Subcutaneous abdominal adipose tissue (tissue), 5 donors: ENCODE data around the gene ZNF598.

ENCODE experiments used
- H3K27ac ChIP-seq: one replicate; pipeline ENCODE4 v1.7.0; 2013; ENCODE audit warnings: low read depth, mild to moderate bottlenecking, inconsistent platforms, low read length, moderate library complexity
- H3K27me3 ChIP-seq, 5 donors: one replicate each; pipeline ENCODE4 v1.7.0; 2013; ENCODE audit warnings: low read length in 5 of 5, inconsistent platforms in 1 of 5; ENCODE audit not compliant: control insufficient read depth in 5 of 5, insufficient read depth in 4 of 5
- H3K36me3 ChIP-seq, 5 donors: one replicate each; pipeline ENCODE4 v1.7.0; 2013; ENCODE audit warnings: low read length in 5 of 5; ENCODE audit not compliant: control insufficient read depth in 5 of 5, insufficient read depth in 5 of 5
- H3K4me1 ChIP-seq, 5 donors: one replicate each; pipeline ENCODE4 v1.7.0; 2013; ENCODE audit warnings: low read length in 5 of 5, mild to moderate bottlenecking in 3 of 5, moderate library complexity in 1 of 5; ENCODE audit not compliant: control insufficient read depth in 5 of 5, insufficient read depth in 5 of 5
- H3K4me3 ChIP-seq, 5 donors: one replicate each; pipeline ENCODE4 v1.7.0; 2013; ENCODE audit warnings: low read length in 5 of 5, low read depth in 1 of 5
- H3K9ac ChIP-seq, 5 donors: one replicate each; pipeline ENCODE4 v1.7.0; 2013; ENCODE audit warnings: low read length in 5 of 5, mild to moderate bottlenecking in 4 of 5, moderate library complexity in 3 of 5
- H3K9me3 ChIP-seq, 5 donors: one replicate each; pipeline ENCODE4 v1.7.0; 2013; ENCODE audit warnings: low read length in 5 of 5; ENCODE audit not compliant: control insufficient read depth in 5 of 5
- donor health status: healthy.
- donor health status: healthy.
- donor health status: healthy.
- donor health status: healthy.
- donor health status: healthy.

The ZNF598 gene

GRCh38 chr16:2009791-2010510 is at the start of gene ZNF598:
TSS of gene ZNF598 (minus strand) at chr16:2009821.
- Histone ChIP-seq H3K27me3 (no peaks in the 10 kb centered on the region), H3K27ac (peak within 1 kb of the TSS; percentile 81), H3K9ac (peak within 1 kb of the TSS; percentile 68 to 95 (median 87)), H3K4me3 (peak within 1 kb of the TSS; percentile 72 to 89 (median 79)), H3K36me3 (no peaks in the 10 kb centered on the region), H3K4me1 (peaks cover 17 to 52% (median 50%) of the 10 kb centered on the region in 5 donors), H3K9me3 (no peaks in the 10 kb centered on the region)

- Histone ChIP-seq H3K4me1 (peaks cover 0 to 4% (median 0%) of the 10 kb centered on the region in 5 donors), H3K27me3 (no peaks in the 10 kb centered on the region), H3K4me3 (no peak overlapping the region), H3K9ac (no peak overlapping the region), H3K27ac (no peak overlapping the region), H3K9me3 (no peaks in the 10 kb centered on the region), H3K36me3 (peaks cover 0 to 87% (median 71%) of the 10 kb centered on the region in 5 donors)
Measured at GRCh38 chr16:2058872-2059271, 49.3 kb upstream of the ZNF598 start.

- no peak overlapping the region for H3K4me3 ChIP-seq
- H3K27me3 ChIP-seq: no peaks in the 10 kb centered on the region
- H3K4me1 ChIP-seq: peaks cover 0 to 4% (median 0%) of the 10 kb centered on the region in 5 donors
- no peaks in the 10 kb centered on the region for H3K9me3 ChIP-seq
- no peak overlapping the region for H3K27ac ChIP-seq
- H3K9ac ChIP-seq: no peak overlapping the region
- H3K36me3 ChIP-seq: peaks cover 0 to 87% (median 71%) of the 10 kb centered on the region in 5 donors
Measured at GRCh38 chr16:2058420-2058819, 48.8 kb upstream of the ZNF598 start.

- Histone ChIP-seq H3K4me1 (peaks cover 0 to 4% (median 0%) of the 10 kb centered on the region in 5 donors), H3K4me3 (no peak overlapping the region), H3K9me3 (no peaks in the 10 kb centered on the region), H3K27ac (no peak overlapping the region), H3K9ac (no peak overlapping the region), H3K36me3 (peaks cover 0 to 87% (median 71%) of the 10 kb centered on the region in 5 donors), H3K27me3 (no peaks in the 10 kb centered on the region)
Measured at GRCh38 chr16:2057438-2057837, 47.8 kb upstream of the ZNF598 start.

GRCh38 chr16:2056681-2057407 is 47.2 kb upstream of the ZNF598 start:
- Histone ChIP-seq H3K36me3 (peaks cover 0 to 87% (median 70%) of the 10 kb centered on the region in 5 donors), H3K27me3 (no peaks in the 10 kb centered on the region), H3K27ac (no peak overlapping the region), H3K9me3 (no peaks in the 10 kb centered on the region), H3K4me3 (no peak overlapping the region), H3K9ac (no peak overlapping the region), H3K4me1 (peaks cover 0 to 4% (median 0%) of the 10 kb centered on the region in 5 donors)

- Histone ChIP-seq H3K4me1 (peaks cover 0 to 4% (median 0%) of the 10 kb centered on the region in 5 donors), H3K36me3 (peaks cover 0 to 87% (median 71%) of the 10 kb centered on the region in 5 donors), H3K27me3 (no peaks in the 10 kb centered on the region), H3K27ac (no peak overlapping the region), H3K4me3 (no peak overlapping the region), H3K9me3 (no peaks in the 10 kb centered on the region), H3K9ac (no peak overlapping the region)
Measured at GRCh38 chr16:2056077-2056476, 46.5 kb upstream of the ZNF598 start.

- H3K36me3 ChIP-seq: peaks cover 0 to 78% (median 63%) of the 10 kb centered on the region in 5 donors
Measured at GRCh38 chr16:2054543-2055245, 45.1 kb upstream of the ZNF598 start.

GRCh38 chr16:2053897-2054296 is 44.3 kb upstream of the ZNF598 start:
- no peaks in the 10 kb centered on the region for H3K27me3 ChIP-seq
- H3K9me3 ChIP-seq: no peaks in the 10 kb centered on the region
- no peak overlapping the region for H3K4me3 ChIP-seq
- no peak overlapping the region for H3K9ac ChIP-seq
- peaks cover under 1 to 5% (median 1%) of the 10 kb centered on the region in 5 donors for H3K4me1 ChIP-seq
- H3K36me3 ChIP-seq: peaks cover 0 to 77% (median 60%) of the 10 kb centered on the region in 5 donors
- H3K27ac ChIP-seq: no peak overlapping the region

More at GRCh38 chr16:2054543-2055245, 45.1 kb upstream of the ZNF598 start:
- Histone ChIP-seq H3K27ac (no peak overlapping the region), H3K27me3 (no peaks in the 10 kb centered on the region), H3K9me3 (no peaks in the 10 kb centered on the region), H3K9ac (no peak overlapping the region), H3K4me1 (peaks cover 0 to 4% (median 0%) of the 10 kb centered on the region in 5 donors), H3K4me3 (no peak overlapping the region)

GRCh38 chr16:2053211-2053610 is 43.6 kb upstream of the ZNF598 start:
- Histone ChIP-seq H3K9ac (no peak overlapping the region), H3K27me3 (no peaks in the 10 kb centered on the region), H3K4me1 (peaks cover 7 to 12% (median 8%) of the 10 kb centered on the region in 5 donors), H3K9me3 (no peaks in the 10 kb centered on the region), H3K4me3 (no peak overlapping the region), H3K36me3 (peaks cover 0 to 70% (median 54%) of the 10 kb centered on the region in 5 donors), H3K27ac (no peak overlapping the region)
